HCEC 1CT (cell line): ENCODE measurements around the gene C2orf42.
"Not testable (repeated sequence)": the region's sequence is repeated elsewhere in the genome, so short reads cannot be mapped to it uniquely, and the experiment has no call there.

Experiments used
- DNase-seq: peaks from one replicate; pipeline ENCODE4 v3.0.0-alpha.2; 2017

The C2orf42 gene

GRCh38 chr2:70102323-70102905, 88.4 kb downstream of the C2orf42 start:
- not testable (repeated sequence) for DNase-seq

- not testable (repeated sequence) for DNase-seq
These were observed 89.1 kb downstream of the C2orf42 start for GRCh38 chr2:70101686-70102085.

DNA sequence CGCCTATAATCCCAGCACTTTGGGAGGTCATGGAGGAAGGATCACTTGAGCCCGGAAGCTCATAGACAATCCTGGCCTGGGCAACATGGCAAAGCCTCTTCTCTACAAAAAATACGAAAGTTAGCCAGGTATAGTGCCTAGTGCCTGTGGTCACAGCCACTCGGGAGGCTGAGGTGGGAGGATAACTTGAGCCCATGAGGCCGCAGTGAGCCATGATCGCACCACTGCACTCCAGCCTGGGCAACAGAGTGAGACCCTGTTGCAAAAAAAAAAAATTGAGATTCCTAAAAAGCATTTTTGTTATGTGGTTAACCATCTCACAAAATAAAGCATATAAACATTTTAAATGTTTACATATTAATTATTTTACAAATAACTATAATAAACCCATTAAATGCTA, 89.6 kb downstream of the C2orf42 start:
- no peak for DNase-seq
